Measurements from ENCODE around the gene EHBP1L1.

Gene EHBP1L1

DNA sequence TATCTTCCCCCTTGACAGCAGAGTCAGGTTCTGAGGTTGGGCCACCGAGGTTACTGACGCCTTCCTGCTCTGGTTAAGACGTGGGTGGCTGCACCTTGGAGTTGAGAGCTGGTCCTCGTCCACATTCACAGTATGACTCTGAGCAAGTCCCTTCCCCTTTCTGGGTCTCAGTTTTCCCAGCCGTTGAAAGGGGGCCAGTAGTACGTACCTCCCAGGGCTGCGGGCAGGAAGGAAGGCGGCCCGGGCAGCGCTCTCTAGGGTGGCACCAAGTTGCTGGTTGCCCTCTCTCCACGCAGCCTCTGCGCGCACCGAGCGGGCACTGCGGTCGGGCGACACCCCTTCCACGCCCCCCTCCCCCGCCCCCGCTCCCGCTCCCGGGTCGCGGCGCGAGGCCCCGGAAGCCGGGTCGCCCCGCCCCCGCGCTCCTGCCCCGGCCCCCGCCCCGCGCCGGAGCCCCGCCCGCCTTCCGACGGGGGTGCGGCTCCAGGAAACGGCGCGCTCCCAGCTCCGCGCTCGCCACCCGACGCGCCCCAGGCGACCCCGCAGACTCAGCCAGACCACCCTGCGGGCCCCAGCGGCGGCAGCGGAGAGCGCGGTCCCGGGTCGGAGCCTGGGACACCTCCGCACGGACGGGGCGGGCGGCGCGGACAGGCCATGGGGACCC, at the start of gene EHBP1L1:
EHBP1L1 (plus strand) TSS at position 486 of the 664 bp plus-strand sequence. CDS start 250 bp downstream, outside the sequence.
- in situ Hi-C loops (cut with MboI; ENCODE audit: low sequenced_read_pairs), result no loop called here

DNA sequence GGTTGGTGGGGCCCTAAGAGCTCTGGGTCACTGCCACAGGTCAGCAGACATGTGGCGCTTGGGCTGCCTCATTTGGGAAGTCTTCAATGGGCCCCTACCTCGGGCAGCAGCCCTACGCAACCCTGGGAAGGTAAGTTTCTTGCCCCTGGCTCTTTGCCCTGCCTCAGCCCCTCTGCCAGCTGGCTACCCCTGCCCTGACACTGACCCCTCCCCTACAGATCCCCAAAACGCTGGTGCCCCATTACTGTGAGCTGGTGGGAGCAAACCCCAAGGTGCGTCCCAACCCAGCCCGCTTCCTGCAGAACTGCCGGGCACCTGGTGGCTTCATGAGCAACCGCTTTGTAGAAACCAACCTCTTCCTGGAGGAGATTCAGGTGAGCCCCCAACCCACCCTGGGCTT, 49.1 kb upstream of the EHBP1L1 start:
- in situ Hi-C loops (cut with MboI; ENCODE audit: low sequenced_read_pairs), result no loop called here

DNA sequence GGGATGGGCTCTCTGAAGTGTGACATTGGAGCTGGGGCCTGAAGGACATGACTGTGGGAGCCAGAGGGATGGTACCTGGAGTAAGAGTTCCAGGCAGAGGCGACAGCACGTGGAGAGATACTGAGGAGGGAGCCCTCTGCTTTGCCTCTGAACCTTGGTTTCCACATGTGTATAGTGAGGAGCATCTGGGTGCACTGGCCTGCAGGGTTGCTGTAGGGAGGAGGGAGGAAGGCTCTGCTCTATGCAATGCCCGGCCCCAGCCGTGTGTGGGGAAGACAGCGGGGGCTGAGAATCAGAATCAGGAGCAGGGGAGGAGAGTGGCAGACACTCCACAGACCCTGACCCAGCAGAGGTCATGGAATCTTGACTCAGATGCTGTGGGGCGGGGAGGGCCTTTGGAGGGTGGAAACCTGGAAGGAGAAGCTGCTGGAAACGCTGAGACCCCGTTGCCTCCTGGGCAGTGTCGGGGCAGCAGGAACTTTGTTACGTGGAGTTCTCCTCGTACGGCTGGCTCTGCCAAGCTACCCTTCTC, 47.0 kb upstream of the EHBP1L1 start:
- in situ Hi-C loops (cut with MboI; ENCODE audit: low sequenced_read_pairs), result no loop called here

DNA sequence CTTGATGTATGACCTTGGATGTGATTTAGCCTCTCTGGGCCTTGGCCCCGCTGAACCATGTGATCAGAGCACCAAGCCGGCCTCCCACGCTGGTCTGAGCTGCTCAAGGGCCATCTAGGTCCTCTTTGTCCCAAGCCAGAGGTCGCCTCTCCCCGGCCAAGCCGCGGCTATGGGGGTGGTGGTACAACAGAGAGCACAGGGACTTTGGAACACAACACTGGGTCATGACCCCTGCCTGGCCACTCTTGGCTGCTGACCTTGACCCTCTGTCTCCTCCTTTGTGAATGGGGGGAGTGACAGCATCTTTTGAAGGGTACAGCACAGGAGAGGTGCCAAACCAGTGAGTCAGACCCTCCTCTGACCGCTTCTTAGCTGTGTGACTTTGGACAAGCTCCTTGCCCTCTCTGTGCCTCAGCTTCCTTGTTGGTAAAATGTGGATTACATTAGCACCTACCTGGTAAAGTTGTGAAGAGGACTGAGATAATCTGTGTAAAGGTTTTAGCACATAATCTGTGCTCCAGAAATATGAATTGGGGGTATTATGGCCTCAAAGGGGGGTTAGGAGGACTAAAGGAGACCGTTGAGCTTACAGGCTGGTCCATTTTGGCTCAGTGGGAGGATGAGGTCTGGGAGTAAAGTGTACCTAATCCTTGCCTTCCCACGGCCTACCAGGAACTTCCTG, 46.2 kb upstream of the EHBP1L1 start:
- in situ Hi-C loops (cut with MboI; ENCODE audit: low sequenced_read_pairs), result no loop called here

DNA sequence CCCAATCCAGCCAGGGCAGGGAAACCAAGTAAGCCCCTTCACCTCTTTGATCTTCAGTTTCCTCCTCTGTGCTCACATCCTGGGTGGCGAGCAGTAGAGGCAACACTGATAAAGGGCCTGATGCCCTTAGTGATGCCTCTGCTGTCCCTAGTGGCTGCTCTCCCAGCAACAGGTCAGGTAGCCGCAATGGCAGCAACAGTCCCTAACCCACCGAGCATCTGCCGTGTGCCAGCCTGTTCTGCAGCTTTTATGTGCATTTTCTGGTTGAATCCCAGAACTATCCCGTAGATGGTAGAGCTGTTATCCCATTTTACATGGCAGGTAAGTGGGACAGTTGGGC, 45.7 kb upstream of the EHBP1L1 start:
- in situ Hi-C loops (cut with MboI; ENCODE audit: low sequenced_read_pairs), result no loop called here

DNA sequence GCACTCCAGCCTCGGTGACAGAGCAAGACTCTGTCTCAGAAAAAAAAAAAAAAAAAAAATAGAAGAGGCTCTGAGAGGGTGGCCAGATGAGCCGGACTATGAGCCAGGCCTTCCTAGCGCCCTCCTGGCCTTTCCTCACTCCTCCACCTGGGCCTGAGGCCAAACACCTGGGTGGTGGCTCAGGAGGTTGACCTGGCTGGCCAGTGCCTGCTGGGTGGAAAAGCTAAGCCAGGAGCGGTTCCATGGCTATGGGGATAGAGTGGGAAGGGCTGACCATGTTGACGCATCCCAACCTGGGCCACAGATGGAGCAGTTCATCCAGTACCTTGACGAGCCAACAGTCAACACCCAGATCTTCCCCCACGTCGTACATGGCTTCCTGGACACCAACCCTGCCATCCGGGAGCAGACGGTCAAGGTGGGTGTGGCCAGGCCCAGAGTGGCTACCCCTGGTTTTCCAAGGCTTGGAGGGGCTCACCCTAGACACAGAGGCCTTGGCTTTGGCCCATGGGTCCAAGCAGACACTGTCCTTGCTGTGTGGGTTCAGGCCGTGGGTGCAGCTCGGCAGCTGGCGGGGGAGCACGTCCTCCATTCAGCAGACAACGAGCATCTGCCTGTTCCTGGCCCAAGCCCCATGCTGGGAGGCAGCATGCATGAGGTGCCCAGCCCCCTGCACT, 43.3 kb upstream of the EHBP1L1 start:
- in situ Hi-C loops (cut with MboI; ENCODE audit: low sequenced_read_pairs), result no loop called here

DNA sequence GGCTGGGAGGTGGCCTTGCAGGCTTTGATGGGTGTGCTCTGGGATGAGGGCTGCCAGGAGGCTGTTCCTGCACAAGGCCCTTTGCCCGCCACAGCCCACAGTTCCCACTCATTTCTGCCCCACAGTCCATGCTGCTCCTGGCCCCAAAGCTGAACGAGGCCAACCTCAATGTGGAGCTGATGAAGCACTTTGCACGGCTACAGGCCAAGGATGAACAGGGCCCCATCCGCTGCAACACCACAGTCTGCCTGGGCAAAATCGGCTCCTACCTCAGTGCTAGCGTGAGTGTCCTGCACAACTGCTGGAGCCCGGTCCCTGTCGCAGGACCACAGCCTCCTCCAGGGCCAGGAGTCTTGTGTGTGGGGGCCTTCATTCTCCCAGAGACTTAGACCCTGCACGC, 40.8 kb upstream of the EHBP1L1 start:
- in situ Hi-C loops (cut with MboI; ENCODE audit: low sequenced_read_pairs), result no loop called here

DNA sequence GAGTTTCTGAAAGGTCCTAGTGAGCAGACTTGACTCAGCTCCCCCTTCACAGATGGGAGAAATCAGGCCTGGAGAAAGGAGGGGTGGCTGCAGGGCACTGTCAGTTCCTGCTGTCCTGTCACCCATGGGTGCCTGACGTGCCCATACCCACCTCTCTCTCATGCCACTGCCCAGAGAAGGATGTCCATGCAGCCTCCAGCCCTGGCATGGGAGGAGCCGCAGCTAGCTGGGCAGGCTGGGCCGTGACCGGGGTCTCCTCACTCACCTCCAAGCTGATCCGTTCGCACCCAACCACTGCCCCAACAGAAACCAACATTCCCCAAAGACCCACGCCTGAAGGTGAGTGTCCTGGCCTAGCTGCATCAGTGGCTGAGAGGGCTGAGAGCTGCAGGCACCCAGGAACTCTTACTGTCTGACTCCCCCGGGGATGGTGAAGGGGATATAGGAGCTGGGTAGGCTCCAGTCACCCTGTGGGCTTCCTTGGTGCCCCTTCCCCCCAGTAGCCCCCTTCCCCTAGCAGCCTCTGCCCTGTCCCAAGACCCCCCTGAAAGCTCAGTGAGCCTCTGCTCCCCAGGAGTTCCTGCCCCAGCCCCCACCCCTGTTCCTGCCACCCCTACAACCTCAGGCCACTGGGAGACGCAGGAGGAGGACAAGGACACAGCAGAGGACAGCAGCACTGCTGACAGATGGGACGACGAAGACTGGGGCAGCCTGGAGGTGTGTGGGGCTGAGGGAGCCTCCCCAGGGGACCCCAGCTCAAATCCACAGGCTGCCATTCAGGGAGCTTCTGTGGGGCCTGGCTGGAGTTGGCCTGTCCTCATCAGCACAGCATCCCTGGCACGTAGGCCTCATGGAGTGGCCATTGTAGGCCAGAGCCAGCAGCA, 39.2 kb upstream of the EHBP1L1 start:
- in situ Hi-C loops (cut with MboI; ENCODE audit: low sequenced_read_pairs), result no loop called here

DNA sequence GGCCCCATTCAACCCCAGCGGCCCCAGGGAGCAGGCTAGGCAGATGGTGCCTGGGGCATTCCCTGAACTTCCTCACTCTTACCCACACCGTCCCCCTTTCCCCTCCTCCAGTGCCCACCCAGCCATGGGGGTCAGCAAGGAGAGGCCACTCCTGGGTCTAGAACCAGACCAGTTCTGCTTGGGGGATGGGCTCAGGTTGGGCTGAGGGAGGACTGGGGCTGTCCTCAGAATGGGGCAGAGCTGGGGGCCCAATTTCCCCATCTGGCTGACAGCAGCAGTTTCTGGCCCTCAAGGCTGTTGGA, 38.6 kb upstream of the EHBP1L1 start:
- in situ Hi-C loops (cut with MboI; ENCODE audit: low sequenced_read_pairs), result no loop called here

DNA sequence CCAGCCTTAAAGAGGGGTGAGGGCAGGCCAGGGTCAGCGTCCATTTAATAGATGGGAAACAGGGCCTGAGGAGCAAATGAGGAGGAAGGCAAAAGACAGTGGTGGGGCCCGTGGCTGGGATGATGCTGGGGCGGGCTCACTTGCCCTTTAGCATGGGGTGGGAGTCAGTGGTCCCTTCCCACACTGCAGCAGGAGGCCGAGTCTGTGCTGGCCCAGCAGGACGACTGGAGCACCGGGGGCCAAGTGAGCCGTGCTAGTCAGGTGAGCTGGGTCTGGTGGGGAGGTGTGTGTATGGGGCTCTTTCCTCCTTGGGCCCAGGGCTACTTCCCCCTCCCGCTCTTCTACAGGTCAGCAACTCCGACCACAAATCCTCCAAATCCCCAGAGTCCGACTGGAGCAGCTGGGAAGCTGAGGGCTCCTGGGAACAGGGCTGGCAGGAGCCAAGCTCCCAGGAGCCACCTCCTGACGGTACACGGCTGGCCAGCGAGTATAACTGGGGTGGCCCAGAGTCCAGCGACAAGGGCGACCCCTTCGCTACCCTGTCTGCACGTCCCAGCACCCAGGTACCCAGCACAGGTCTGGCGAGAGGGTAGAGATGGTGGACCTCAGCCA, 38.1 kb upstream of the EHBP1L1 start:
- in situ Hi-C loops (cut with MboI; ENCODE audit: low sequenced_read_pairs), result no loop called here

DNA sequence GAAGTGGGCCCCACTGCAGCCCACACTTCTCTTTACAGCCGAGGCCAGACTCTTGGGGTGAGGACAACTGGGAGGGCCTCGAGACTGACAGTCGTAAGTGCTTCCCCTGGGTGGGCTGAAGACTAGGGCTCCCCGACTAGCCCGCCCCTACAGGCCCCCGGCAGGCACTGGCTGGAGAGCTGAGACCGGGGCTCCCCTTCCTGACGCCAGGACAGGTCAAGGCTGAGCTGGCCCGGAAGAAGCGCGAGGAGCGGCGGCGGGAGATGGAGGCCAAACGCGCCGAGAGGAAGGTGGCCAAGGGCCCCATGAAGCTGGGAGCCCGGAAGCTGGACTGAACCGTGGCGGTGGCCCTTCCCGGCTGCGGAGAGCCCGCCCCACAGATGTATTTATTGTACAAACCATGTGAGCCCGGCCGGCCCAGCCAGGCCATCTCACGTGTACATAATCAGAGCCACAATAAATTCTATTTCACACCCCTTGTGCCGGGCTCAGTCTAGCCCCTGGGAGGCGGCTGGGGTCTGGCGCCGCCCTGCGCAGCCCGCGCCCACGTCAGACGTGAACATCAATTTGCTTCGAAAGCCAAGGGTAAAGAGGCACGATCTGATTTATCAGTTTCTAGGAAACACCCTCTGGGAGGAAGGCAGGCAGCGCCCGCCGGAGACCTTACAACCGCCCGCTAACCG, 37.5 kb upstream of the EHBP1L1 start:
- in situ Hi-C loops (cut with MboI; ENCODE audit: low sequenced_read_pairs), result no loop called here

DNA sequence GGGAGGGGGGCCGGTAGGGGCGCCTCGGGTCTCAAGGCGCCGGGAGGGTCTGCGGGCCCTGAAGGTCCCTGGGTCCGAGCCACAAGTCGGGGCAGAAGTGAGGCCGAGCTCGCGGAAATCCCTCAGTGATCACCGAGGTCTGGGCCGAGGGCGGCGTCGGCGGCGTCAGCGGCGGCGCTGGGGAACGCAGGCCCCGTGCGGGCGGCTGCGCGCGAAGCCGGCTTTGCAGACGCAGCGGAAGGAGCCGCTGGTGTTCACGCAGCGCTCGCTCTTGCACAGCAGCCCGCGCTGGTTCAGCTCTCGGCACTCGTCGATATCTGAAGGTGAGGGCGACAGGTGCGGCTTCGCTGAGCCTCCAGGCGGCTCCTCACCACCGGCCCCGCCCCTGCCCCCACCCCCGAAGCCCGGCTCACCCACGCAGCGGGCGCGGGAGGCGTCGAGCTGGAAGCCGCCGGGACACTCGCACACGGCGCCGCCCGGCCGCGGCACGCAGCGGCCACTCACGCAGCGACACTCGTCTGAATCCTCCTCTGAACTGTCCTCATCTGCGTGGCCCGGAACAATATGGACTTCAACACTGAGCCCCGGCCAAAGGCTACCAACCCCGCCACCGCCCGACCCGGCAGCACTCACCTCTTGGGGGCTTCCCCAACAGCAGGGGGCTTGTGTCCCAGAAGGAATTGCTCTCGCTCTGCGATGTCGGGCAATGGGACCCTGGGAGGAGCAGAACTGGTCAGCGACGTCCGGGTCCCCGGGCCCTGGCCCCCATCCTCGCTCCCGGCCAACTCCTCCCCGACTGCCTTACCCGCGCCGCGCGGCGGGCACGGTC, 36.7 kb upstream of the EHBP1L1 start:
- in situ Hi-C loops (cut with MboI; ENCODE audit: low sequenced_read_pairs), result no loop called here

DNA sequence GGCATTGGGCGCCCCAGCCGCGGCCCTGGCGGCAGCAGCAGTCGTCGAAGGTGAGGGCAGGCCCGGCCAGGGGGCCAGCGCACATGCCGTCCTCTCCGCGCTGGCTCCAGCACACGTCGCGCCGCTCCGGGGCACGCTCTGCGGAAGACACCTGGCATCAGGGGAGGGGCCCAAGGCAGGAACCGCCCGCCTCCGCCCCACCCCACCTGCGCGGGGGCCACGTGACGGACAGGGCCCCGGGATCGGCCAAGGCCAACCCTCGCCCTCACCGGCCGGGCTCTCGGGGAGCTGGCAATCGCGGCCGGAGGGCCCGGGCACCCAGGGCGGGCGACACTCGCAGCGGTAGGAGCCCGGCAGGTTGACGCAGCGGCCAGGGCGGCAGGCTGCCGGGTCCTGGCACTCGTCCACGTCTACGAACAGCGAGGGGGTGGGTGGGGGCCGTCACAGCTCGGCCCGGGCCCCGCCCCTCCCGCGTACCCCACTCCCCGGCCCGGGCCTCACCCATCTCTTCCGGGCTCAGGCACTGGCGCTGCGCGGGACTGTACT, 36.0 kb upstream of the EHBP1L1 start:
- in situ Hi-C loops (cut with MboI; ENCODE audit: low sequenced_read_pairs), result no loop called here

DNA sequence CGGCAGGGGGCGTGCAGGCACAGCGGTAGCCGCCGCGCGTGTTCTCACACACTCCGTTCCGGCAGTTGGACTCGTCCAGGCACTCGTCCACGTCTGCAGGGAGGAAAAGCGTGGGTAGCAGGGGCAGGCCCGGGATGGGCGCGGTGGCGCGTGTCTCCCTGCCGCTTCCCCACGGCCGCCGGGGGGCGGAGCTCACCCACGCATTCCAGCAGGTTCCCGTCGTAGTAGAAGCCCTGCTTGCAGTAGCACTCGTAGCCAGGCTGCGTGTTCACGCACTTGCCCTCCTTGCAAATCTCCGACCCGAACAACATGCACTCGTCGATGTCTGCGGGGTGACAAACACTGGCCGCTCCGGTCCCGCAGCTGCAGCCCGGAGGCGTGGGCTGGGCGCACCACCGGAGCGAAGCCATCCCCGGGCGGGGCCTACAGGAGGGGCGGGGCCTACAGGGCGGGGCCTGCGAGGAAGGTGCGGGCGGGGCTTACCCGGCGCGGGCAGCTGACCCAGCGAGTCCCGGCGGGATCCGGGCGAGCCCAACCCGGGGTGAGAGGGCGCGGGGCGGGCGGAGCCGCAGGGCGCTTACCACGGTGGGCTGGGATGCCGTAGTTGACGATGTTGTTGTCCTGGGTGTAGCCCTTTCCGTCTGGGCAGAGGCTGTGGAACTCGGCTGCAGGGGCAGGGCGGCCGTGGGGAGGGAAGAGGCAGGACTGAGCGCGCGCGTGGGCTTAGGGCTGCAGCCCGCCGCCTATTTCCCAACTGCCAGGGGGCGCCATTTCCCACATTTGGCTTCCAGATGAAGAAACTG, 35.4 kb upstream of the EHBP1L1 start:
- in situ Hi-C loops (cut with MboI; ENCODE audit: low sequenced_read_pairs), result no loop called here

DNA sequence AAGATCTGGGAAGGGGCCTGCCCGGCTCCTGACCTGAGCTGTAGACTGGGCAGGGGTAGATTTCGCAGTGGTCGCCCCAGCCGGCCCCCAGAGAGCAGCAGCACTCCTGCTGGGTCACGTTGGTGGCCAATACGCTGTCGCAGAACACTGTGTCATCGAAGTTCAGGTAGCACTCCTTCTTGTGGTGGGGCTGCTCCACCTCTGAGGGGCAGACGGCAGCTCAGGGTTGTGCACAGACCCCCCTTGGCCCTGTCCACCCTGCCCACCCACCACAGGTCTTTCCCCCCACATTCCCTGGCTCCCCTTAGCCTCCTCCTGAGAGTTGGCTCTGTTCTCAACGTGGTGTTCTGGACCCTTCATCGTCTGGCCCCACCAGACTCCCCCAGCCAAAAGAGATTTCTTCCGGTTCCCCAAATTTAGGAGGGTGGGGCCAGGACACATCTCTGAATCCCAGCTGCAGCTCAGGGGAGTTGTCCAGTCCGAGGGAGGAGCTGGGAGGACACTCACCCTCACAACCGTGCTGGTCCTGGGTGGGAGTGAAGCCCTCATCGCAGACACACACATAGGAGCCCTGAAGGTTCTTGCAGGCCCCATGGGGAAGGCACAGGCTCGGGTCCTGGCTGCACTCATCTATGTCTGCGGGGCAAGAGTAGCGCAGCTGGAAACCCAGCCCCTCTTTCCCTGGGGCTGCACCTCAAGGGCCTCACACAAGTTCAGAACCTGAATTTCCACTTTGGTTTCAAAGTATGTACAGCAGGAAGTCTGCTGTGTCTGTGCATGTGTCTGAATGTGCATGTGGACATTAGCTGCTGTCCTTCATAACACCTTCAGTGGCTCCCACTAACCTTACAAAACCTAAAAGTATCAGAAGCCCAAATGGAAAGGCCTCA, 34.5 kb upstream of the EHBP1L1 start:
- in situ Hi-C loops (cut with MboI; ENCODE audit: low sequenced_read_pairs), result no loop called here

DNA sequence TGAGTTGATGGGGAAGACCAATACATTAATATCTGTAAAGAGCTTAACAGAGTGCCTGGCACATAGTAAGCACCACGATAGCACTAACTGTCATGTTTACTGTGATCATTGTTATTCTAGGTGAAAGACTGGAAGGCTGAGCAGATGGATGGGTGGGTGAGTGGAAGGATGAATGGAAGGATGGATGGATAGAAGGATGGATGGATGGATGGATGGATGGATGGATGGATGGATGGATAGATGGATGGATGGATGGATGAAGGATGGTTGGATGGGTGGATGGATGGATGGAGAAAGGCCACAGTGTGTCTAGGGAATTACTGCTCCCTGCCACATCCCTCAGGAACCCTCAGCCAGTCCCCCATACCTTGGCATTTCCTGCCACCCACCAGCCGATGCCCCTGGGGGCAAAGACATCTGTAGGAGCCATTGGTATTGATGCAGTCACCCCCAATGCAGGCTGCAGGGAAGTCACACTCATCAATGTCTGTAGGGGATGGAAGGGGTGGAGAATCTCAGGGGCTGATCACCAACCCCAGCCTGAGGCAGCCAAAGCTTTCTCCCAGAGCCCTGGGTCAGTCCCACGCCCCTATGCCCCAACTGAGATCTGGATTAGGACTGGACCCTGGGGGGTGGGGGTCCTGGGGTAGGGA, 33.0 kb upstream of the EHBP1L1 start:
- in situ Hi-C loops (cut with MboI; ENCODE audit: low sequenced_read_pairs), result no loop called here

DNA sequence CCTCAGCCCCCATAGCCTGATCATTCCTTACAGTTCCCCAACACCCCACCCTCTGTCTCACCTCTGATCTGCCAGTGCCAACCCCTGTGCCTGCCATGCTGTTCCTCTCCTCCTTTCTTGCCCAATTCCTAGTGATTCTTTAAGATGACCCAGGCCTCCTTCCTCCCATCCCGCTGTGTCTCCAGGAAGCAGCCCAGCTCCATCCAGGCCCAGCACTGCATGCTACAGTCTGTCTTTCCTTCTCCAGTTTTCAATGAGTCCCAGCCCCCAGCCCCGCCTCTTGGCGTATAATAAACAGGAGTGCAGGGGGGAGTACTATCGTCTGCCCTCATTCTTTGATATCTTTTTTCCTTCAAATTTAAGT, 30.0 kb upstream of the EHBP1L1 start:
- in situ Hi-C loops (cut with MboI; ENCODE audit: low sequenced_read_pairs), result no loop called here

All from HL-60/S4 treated with phorbol 12-myristate 13-acetate at 8.2 ng/mL for 4 days and 3 days (cell line).